Endodermal cell (in vitro differentiated cells): ENCODE data around the gene RHEBL1. TPM values are rescaled to one million over a fixed set of nuclear protein-coding genes. Genes with fewer than 3 reads are reported as not detected.

Experiments
- DNase-seq: peaks from one replicate; pipeline ENCODE4 v3.0.0-alpha.2; 2017
- H3K27ac ChIP-seq: 2 replicates; pipeline ENCODE4 v1.5.1; 2013; ENCODE audit warnings: mild to moderate bottlenecking, low read depth, low read length, moderate library complexity
- H3K27me3 ChIP-seq: 2 replicates; pipeline ENCODE4 v1.6.1; 2013; ENCODE audit warnings: mild to moderate bottlenecking, low read length, moderate library complexity; ENCODE audit not compliant: insufficient read depth, control insufficient read depth, poor library complexity, severe bottlenecking
- H3K36me3 ChIP-seq: 2 replicates; pipeline ENCODE4 v1.7.0; 2013; ENCODE audit warnings: mild to moderate bottlenecking, low read length, moderate library complexity; ENCODE audit not compliant: control insufficient read depth, insufficient read depth
- H3K4me1 ChIP-seq: one replicate; pipeline ENCODE4 v1.7.0; 2013; ENCODE audit warnings: low read length; ENCODE audit not compliant: control insufficient read depth, insufficient read depth
- H3K4me3 ChIP-seq: 2 replicates; pipeline ENCODE4 v1.5.1; 2013; ENCODE audit warnings: mild to moderate bottlenecking, low read length, moderate library complexity
- H3K9ac ChIP-seq: 2 replicates; pipeline ENCODE4 v1.6.1; 2013; ENCODE audit warnings: mild to moderate bottlenecking, low read length, moderate library complexity; ENCODE audit not compliant: poor library complexity, severe bottlenecking; ENCODE audit errors: extremely low read depth
- H3K9me3 ChIP-seq: 2 replicates; pipeline ENCODE4 v1.6.1; 2013; ENCODE audit warnings: mild to moderate bottlenecking, low read length, moderate library complexity; ENCODE audit not compliant: control insufficient read depth
- H3K27ac Mint-ChIP-seq: 2 replicates; pipeline ENCODE4 v1.8.0; 2020; ENCODE audit warnings: mixed read lengths
- H3K27me3 Mint-ChIP-seq: 2 replicates; pipeline ENCODE4 v1.8.0; 2021; ENCODE audit warnings: mild to moderate bottlenecking, mixed read lengths; ENCODE audit not compliant: insufficient read depth
- H3K36me3 Mint-ChIP-seq: 2 replicates; pipeline ENCODE4 v1.8.0; 2020; ENCODE audit warnings: low read depth, mixed read lengths
- H3K4me1 Mint-ChIP-seq: 2 replicates; pipeline ENCODE4 v1.8.0; 2020; ENCODE audit warnings: mixed read lengths
- H3K4me3 Mint-ChIP-seq: 2 replicates; pipeline ENCODE4 v1.8.0; 2020; ENCODE audit warnings: mild to moderate bottlenecking, moderate library complexity, mixed read lengths
- H3K9me3 Mint-ChIP-seq: 2 replicates; pipeline ENCODE4 v1.8.0; 2020; ENCODE audit warnings: mild to moderate bottlenecking, mixed read lengths
- CTCF ChIP-seq: fragments of 200-600 bp; sonication (generic); conservative IDR thresholded peaks from 2 replicates; pipeline ENCODE4 v1.5.0; 2021; ENCODE audit warnings: antibody characterized with exemption, mild to moderate bottlenecking
- WGBS, 2 experiments: methylation state at CpG; one replicate each; pipeline versions ENCODE4 v1.1.5 to v1.1.7; 2013; ENCODE audit warnings: missing lambda C conversion rate in 2 of 2, mixed read lengths in 1 of 2; ENCODE audit not compliant: insufficient coverage in 1 of 2, insufficient read length in 1 of 2; 5-methylcytosine and 5-hydroxymethylcytosine counted together
- total RNA-seq, 2 donors: library from RNA; stranded (reverse); fragmentation: NEBNext Ultra II Directional in 1 of 2; extraction: Animal tissue kit (Norgen Biotek cat#: 25700) in 1 of 2; gene quantifications; 2 replicates in 1 of 2; 3 replicates in 1 of 2; pipeline ENCODE4 v1.2.1, GENCODE V29; 2021

RHEBL1 gene
- total RNA-seq, 2 donors from 2014 or later: 2.5 to 3.2 TPM

- no peak for DNase-seq
- Histone ChIP-seq H3K9ac (no peak overlapping the region), H3K4me1 (peaks cover 3% of the 10 kb centered on the region), H3K27me3 (no peaks in the 10 kb centered on the region), H3K36me3 (peaks cover 63% of the 10 kb centered on the region), H3K27ac (no peak overlapping the region), H3K9me3 (no peaks in the 10 kb centered on the region), H3K4me3 (no peak overlapping the region)
- Mint-ChIP-seq H3K4me3 (no peak overlapping the region), H3K9me3 (no peaks in the 10 kb centered on the region), H3K27me3 (no peaks in the 10 kb centered on the region), H3K27ac (no peak overlapping the region), H3K36me3 (peaks cover 52% of the 10 kb centered on the region), H3K4me1 (peaks cover 13% of the 10 kb centered on the region)
- no peak for TF ChIP-seq CTCF
- 86 to 94% methylated on average over 2 to 3 of the region's 3 CpGs for WGBS, 2 experiments
Observed at GRCh38 chr12:49104822-49105221, 35.0 kb upstream of the RHEBL1 start.

GRCh38 chr12:49100380-49100779 is 30.6 kb upstream of the RHEBL1 start:
- H3K27ac Mint-ChIP-seq: no peak overlapping the region
- no peak for DNase-seq
- no peaks in the 10 kb centered on the region for H3K9me3 ChIP-seq
- no peak overlapping the region for H3K9ac ChIP-seq
- H3K4me3 Mint-ChIP-seq: no peak overlapping the region
- no peaks in the 10 kb centered on the region for H3K4me1 ChIP-seq
- H3K27ac ChIP-seq: no peak overlapping the region
- WGBS, 2 experiments: 92 to 100% methylated on average over 1 to 6 of the region's 6 CpGs
- no peaks in the 10 kb centered on the region for H3K4me1 Mint-ChIP-seq
- H3K27me3 Mint-ChIP-seq: peaks cover 5% of the 10 kb centered on the region
- peaks cover 4% of the 10 kb centered on the region for H3K27me3 ChIP-seq
- H3K36me3 Mint-ChIP-seq: peaks cover 72% of the 10 kb centered on the region
- peaks cover 82% of the 10 kb centered on the region for H3K36me3 ChIP-seq
- no peak for TF ChIP-seq CTCF
- H3K4me3 ChIP-seq: no peak overlapping the region
- H3K9me3 Mint-ChIP-seq: no peaks in the 10 kb centered on the region

DNA sequence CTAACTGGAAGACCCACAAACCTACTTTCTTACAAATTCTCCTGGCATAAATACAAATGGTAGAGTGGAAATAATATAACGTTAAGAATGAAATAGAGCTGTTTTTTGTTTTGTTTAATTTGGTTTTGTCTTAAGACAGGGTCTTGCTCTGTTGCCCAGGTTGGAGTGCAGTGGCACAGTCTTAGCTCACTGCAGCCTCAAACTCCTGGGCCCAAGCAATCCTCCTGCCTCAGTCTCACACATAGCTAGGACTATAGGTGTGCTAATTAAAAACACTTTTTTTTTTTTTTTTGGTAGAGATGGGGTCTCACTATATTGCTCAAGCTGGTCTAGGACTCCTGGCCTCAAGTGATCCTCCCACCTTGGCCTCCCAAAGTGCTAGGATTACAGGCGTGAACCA is 28.9 kb upstream of the RHEBL1 start:
- H3K27me3 Mint-ChIP-seq: peaks cover 22% of the 10 kb centered on the region
- peaks cover 4% of the 10 kb centered on the region for H3K4me1 Mint-ChIP-seq
- no peak for TF ChIP-seq CTCF
- Histone ChIP-seq H3K27me3 (peaks cover 20% of the 10 kb centered on the region), H3K9ac (no peak overlapping the region), H3K27ac (no peak overlapping the region), H3K9me3 (no peaks in the 10 kb centered on the region), H3K4me3 (no peak overlapping the region), H3K4me1 (peaks cover 3% of the 10 kb centered on the region), H3K36me3 (peaks cover 69% of the 10 kb centered on the region)
- no peaks in the 10 kb centered on the region for H3K9me3 Mint-ChIP-seq
- H3K36me3 Mint-ChIP-seq: peaks cover 67% of the 10 kb centered on the region
- no peak overlapping the region for H3K27ac Mint-ChIP-seq
- no peak overlapping the region for H3K4me3 Mint-ChIP-seq
- WGBS, 2 experiments: 93 to 100% methylated on average over 1 to 2 of the region's 2 CpGs
- no peak for DNase-seq
